Parathyroid adenoma (tissue), 2 donors: ENCODE results near the gene CGB3.

Experiments used
- H2AFZ ChIP-seq: fragments of 300-600 bp; sonication (generic); one replicate; pipeline ENCODE4 v1.7.0; 2017; ENCODE audit warnings: antibody characterized with exemption, mild to moderate bottlenecking
- H3K27ac ChIP-seq: fragments of 300-600 bp; sonication (generic); one replicate; pipeline ENCODE4 v1.7.0; 2017
- H3K27me3 ChIP-seq: fragments of 300-600 bp; sonication (generic); one replicate; pipeline ENCODE4 v1.7.0; 2017; ENCODE audit warnings: low read length; ENCODE audit not compliant: control insufficient read depth, insufficient read depth
- H3K36me3 ChIP-seq: fragments of 300-600 bp; sonication (generic); one replicate; pipeline ENCODE4 v1.7.0; 2017; ENCODE audit warnings: low read length; ENCODE audit not compliant: control insufficient read depth, insufficient read depth
- H3K4me1 ChIP-seq: fragments of 300-600 bp; sonication (generic); one replicate; pipeline ENCODE4 v1.7.0; 2017; ENCODE audit warnings: control low read depth
- H3K4me2 ChIP-seq: fragments of 300-600 bp; sonication (generic); one replicate; pipeline ENCODE4 v1.7.0; 2017; ENCODE audit warnings: low read length
- H3K4me3 ChIP-seq: fragments of 300-600 bp; sonication (generic); one replicate; pipeline ENCODE4 v1.7.0; 2017; ENCODE audit warnings: low read depth, low read length
- H3K79me2 ChIP-seq: fragments of 300-600 bp; sonication (generic); one replicate; pipeline ENCODE4 v1.7.0; 2017; ENCODE audit warnings: control low read depth
- H3K9ac ChIP-seq: fragments of 300-600 bp; sonication (generic); one replicate; pipeline ENCODE4 v1.7.0; 2017; ENCODE audit warnings: mild to moderate bottlenecking
- H3K9me3 ChIP-seq: fragments of 300-600 bp; sonication (generic); one replicate; pipeline ENCODE4 v1.7.0; 2017; ENCODE audit warnings: low read length; ENCODE audit not compliant: control insufficient read depth
- CTCF ChIP-seq: fragments of 300-600 bp; sonication (generic); IDR thresholded peaks from one replicate; pipeline ENCODE4 v1.7.0; 2017; ENCODE audit warnings: antibody characterized with exemption, mild to moderate bottlenecking
- donor health status: primary hyperparathyroidism.

CGB3 gene

GRCh38 chr19:48987323-48987722 lies 36.8 kb downstream of the CGB3 start:
- H3K4me2 ChIP-seq: no peak overlapping the region
- no peak overlapping the region for H2AFZ ChIP-seq
- no peaks in the 10 kb centered on the region for H3K27me3 ChIP-seq
- peaks cover 4% of the 10 kb centered on the region for H3K79me2 ChIP-seq
- H3K27ac ChIP-seq: no peak overlapping the region
- H3K36me3 ChIP-seq: no peaks in the 10 kb centered on the region
- H3K4me1 ChIP-seq: no peaks in the 10 kb centered on the region
- no peak overlapping the region for H3K4me3 ChIP-seq
- no peaks in the 10 kb centered on the region for H3K9me3 ChIP-seq
- no peak for TF ChIP-seq CTCF
- no peak overlapping the region for H3K9ac ChIP-seq

GRCh38 chr19:48986211-48986610 lies 37.9 kb downstream of the CGB3 start:
- Histone ChIP-seq H3K4me2 (no peak overlapping the region), H3K27me3 (no peaks in the 10 kb centered on the region), H3K9ac (no peak overlapping the region), H3K9me3 (no peaks in the 10 kb centered on the region), H3K79me2 (no peaks in the 10 kb centered on the region), H3K4me1 (no peaks in the 10 kb centered on the region), H2AFZ (no peak overlapping the region), H3K4me3 (no peak overlapping the region), H3K36me3 (no peaks in the 10 kb centered on the region), H3K27ac (no peak overlapping the region)
- no peak for TF ChIP-seq CTCF

- H3K4me1 ChIP-seq: no peaks in the 10 kb centered on the region
- no peaks in the 10 kb centered on the region for H3K36me3 ChIP-seq
- H2AFZ ChIP-seq: no peak overlapping the region
- H3K27ac ChIP-seq: no peak overlapping the region
- H3K27me3 ChIP-seq: no peaks in the 10 kb centered on the region
- no peak overlapping the region for H3K4me3 ChIP-seq
- H3K4me2 ChIP-seq: no peak overlapping the region
- H3K9me3 ChIP-seq: no peaks in the 10 kb centered on the region
- H3K9ac ChIP-seq: no peak overlapping the region
- no peaks in the 10 kb centered on the region for H3K79me2 ChIP-seq
- no peak for TF ChIP-seq CTCF
Observed at GRCh38 chr19:48985711-48986110, 38.4 kb downstream of the CGB3 start.

- no peaks in the 10 kb centered on the region for H3K79me2 ChIP-seq
- TF ChIP-seq CTCF: no peak
- H3K9me3 ChIP-seq: no peaks in the 10 kb centered on the region
- H3K36me3 ChIP-seq: no peaks in the 10 kb centered on the region
- H3K27ac ChIP-seq: no peak overlapping the region
- no peaks in the 10 kb centered on the region for H3K4me1 ChIP-seq
- no peak overlapping the region for H3K9ac ChIP-seq
- no peak overlapping the region for H3K4me3 ChIP-seq
- no peaks in the 10 kb centered on the region for H3K27me3 ChIP-seq
- H2AFZ ChIP-seq: no peak overlapping the region
- no peak overlapping the region for H3K4me2 ChIP-seq
Observed at GRCh38 chr19:48982280-48982679, 41.9 kb downstream of the CGB3 start.

GRCh38 chr19:48977061-48977460 lies 47.1 kb downstream of the CGB3 start:
- Histone ChIP-seq H3K4me1 (no peaks in the 10 kb centered on the region), H3K9me3 (no peaks in the 10 kb centered on the region), H3K27me3 (no peaks in the 10 kb centered on the region), H3K27ac (no peak overlapping the region), H3K4me3 (no peak overlapping the region), H3K79me2 (no peaks in the 10 kb centered on the region), H3K4me2 (no peak overlapping the region), H3K9ac (no peak overlapping the region), H2AFZ (no peak overlapping the region), H3K36me3 (no peaks in the 10 kb centered on the region)
- no peak for TF ChIP-seq CTCF
